Gastroesophageal sphincter (tissue), 4 donors: ENCODE data around the gene TELO2. TPM values are rescaled to one million over a fixed set of nuclear protein-coding genes. Genes with fewer than 3 reads are reported as not detected.

Experiments used
- ATAC-seq: fragments of 150-250 bp; one replicate; pipeline ENCODE4 v1.9.1; 2016; ENCODE audit warnings: mild to moderate bottlenecking, moderate library complexity
- H3K27ac ChIP-seq, 4 donors: fragments of 200-600 bp; sonication (generic) in 3 of 4; 1 replicate in 3 of 4; 2 replicates in 1 of 4; pipeline ENCODE4 v1.5.1; 2016 to 2019
- H3K27me3 ChIP-seq: fragments of 200-600 bp; sonication (generic); one replicate; pipeline ENCODE4 v1.5.1; 2019
- H3K36me3 ChIP-seq, 2 donors: fragments of 200-600 bp; sonication (generic); one replicate each; pipeline ENCODE4 v1.5.1; 2019; ENCODE audit warnings: control low read depth in 1 of 2
- H3K4me1 ChIP-seq, 3 donors: fragments of 200-600 bp; sonication (generic); 1 replicate in 2 of 3; 2 replicates in 1 of 3; pipeline ENCODE4 v1.5.1; 2016 to 2019; ENCODE audit warnings: control low read depth in 2 of 3
- H3K4me3 ChIP-seq, 2 donors: fragments of 200-600 bp; sonication (generic); one replicate each; pipeline ENCODE4 v1.5.1; 2019; ENCODE audit warnings: mild to moderate bottlenecking in 1 of 2, moderate library complexity in 1 of 2
- H3K9me3 ChIP-seq, 3 donors: fragments of 200-600 bp; sonication (generic); one replicate each; pipeline ENCODE4 v1.5.1; 2017 to 2019; ENCODE audit warnings: control low read depth in 2 of 3
- EP300 ChIP-seq: sonication (generic); formaldehyde crosslinking; IDR thresholded peaks from one replicate; pipeline ENCODE4 v1.6.1; 2017; ENCODE audit warnings: antibody characterized with exemption, mild to moderate bottlenecking
- POLR2A ChIP-seq, 2 donors: fragments of 450-650 bp; IDR thresholded peaks; one replicate each; pipeline ENCODE4 v1.6.1; 2017; ENCODE audit warnings: antibody characterized with exemption in 2 of 2, mild to moderate bottlenecking in 2 of 2, moderate library complexity in 1 of 2
- POLR2AphosphoS5 ChIP-seq: sonication (generic); formaldehyde crosslinking; IDR thresholded peaks from one replicate; pipeline ENCODE4 v1.6.1; 2017; ENCODE audit warnings: antibody characterized with exemption
- WGBS, 2 donors: methylation state at CpG; one replicate each; pipeline ENCODE4 v1.1.5; 2018; ENCODE audit warnings: low coverage in 1 of 2; 5-methylcytosine and 5-hydroxymethylcytosine counted together
- total RNA-seq, 4 donors: library from RNA; depleted of rRNA; stranded (reverse); fragments of >200 nt; gene quantifications; one replicate each; pipeline ENCODE4 v1.1.0, GENCODE V29; 2016
- TF ChIP-seq, protein P1 (sequence below), 4 experiments: fragments of 200-600 bp in 2 of 4; fragments of 450-650 bp in 2 of 4; sonication (generic) in 1 of 4; IDR thresholded peaks; one replicate each; pipeline ENCODE4 v1.5.1; 2017 to 2019; ENCODE audit warnings: antibody characterized with exemption in 4 of 4, mild to moderate bottlenecking in 2 of 4, moderate library complexity in 2 of 4

The TELO2 gene
- total RNA-seq, 4 donors from 2014 or later, result 10.9 to 33.9 (median 20.8) TPM

DNA sequence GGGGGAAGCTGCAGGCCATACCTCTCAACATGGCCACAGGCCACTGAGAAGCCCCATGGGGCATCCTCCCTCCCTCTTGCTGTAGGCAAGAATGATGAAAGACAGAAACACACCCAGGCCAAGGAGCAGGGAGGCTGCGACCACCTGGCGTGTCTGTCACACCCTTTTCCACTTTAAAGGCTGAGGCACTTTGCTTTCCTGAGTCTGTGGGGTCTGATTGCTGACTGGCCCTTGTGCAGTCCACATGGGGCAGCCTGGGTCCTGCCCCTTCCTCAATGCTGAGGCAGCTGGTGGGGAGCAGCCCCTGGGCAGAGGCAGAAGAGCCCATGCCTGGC is 49.0 kb downstream of the TELO2 start:
- H3K4me3 ChIP-seq, result no peak overlapping the region
- TF ChIP-seq, protein P1, sequence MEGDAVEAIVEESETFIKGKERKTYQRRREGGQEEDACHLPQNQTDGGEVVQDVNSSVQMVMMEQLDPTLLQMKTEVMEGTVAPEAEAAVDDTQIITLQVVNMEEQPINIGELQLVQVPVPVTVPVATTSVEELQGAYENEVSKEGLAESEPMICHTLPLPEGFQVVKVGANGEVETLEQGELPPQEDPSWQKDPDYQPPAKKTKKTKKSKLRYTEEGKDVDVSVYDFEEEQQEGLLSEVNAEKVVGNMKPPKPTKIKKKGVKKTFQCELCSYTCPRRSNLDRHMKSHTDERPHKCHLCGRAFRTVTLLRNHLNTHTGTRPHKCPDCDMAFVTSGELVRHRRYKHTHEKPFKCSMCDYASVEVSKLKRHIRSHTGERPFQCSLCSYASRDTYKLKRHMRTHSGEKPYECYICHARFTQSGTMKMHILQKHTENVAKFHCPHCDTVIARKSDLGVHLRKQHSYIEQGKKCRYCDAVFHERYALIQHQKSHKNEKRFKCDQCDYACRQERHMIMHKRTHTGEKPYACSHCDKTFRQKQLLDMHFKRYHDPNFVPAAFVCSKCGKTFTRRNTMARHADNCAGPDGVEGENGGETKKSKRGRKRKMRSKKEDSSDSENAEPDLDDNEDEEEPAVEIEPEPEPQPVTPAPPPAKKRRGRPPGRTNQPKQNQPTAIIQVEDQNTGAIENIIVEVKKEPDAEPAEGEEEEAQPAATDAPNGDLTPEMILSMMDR (IDR thresholded peaks at IDR 0.05), result no peak
- TF ChIP-seq EP300 (no peak), POLR2A (IDR thresholded peaks at IDR 0.05) (no peak), POLR2AphosphoS5 (no peak)
- H3K9me3 ChIP-seq, result no peaks in the 10 kb centered on the region
- H3K36me3 ChIP-seq, result peaks cover 0 to 74% of the 10 kb centered on the region in 2 donors
- no peak for ATAC-seq
- no peaks in the 10 kb centered on the region for H3K27me3 ChIP-seq
- WGBS, 2 donors, result 73% methylated on average over 2 of the region's 2 CpGs; no CpG with 5 or more reads in 1 of the 2 donors
- peak overlapping the region in 3 of 4 donors; percentile 51 to 90 (median 88) for H3K27ac ChIP-seq
- H3K4me1 ChIP-seq, result peaks cover 0 to 100% (median 32%) of the 10 kb centered on the region in 3 donors

DNA sequence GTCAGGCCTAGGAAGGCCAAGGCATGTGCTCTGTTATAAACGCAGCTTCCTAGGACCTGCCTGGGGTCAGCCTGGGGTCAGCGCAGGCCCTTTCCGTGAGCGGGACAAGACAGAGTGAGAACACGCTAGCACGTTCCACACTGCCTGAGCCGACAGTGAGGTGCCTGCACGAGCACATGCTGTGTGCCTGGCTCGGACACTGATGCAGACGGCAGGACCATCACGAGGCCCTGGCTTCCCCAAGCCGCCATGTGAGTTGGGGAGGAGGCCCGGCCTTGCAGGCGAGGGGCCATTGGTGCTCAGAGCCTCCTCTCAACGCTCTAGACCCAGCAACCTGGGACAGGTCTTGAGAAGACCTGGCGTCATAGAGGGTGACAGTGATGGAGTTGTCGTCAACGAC is 49.4 kb downstream of the TELO2 start:
- H3K4me3 ChIP-seq, result no peak overlapping the region
- 80% methylated on average over 2 of the region's 18 CpGs; no CpG with 5 or more reads in 1 of the 2 donors for WGBS, 2 donors
- H3K36me3 ChIP-seq, result peaks cover 0 to 72% of the 10 kb centered on the region in 2 donors
- H3K27me3 ChIP-seq, result no peaks in the 10 kb centered on the region
- no peak for ATAC-seq
- TF ChIP-seq, protein P1 (IDR thresholded peaks at IDR 0.05), result no peak
- TF ChIP-seq EP300, result no peak
- no peak for TF ChIP-seq POLR2A (IDR thresholded peaks at IDR 0.05)
- no peak for TF ChIP-seq POLR2AphosphoS5
- H3K9me3 ChIP-seq, result no peaks in the 10 kb centered on the region
- peaks cover 0 to 100% (median 32%) of the 10 kb centered on the region in 3 donors for H3K4me1 ChIP-seq
- H3K27ac ChIP-seq, result peak overlapping the region in 3 of 4 donors; percentile 51 to 90 (median 88)

DNA sequence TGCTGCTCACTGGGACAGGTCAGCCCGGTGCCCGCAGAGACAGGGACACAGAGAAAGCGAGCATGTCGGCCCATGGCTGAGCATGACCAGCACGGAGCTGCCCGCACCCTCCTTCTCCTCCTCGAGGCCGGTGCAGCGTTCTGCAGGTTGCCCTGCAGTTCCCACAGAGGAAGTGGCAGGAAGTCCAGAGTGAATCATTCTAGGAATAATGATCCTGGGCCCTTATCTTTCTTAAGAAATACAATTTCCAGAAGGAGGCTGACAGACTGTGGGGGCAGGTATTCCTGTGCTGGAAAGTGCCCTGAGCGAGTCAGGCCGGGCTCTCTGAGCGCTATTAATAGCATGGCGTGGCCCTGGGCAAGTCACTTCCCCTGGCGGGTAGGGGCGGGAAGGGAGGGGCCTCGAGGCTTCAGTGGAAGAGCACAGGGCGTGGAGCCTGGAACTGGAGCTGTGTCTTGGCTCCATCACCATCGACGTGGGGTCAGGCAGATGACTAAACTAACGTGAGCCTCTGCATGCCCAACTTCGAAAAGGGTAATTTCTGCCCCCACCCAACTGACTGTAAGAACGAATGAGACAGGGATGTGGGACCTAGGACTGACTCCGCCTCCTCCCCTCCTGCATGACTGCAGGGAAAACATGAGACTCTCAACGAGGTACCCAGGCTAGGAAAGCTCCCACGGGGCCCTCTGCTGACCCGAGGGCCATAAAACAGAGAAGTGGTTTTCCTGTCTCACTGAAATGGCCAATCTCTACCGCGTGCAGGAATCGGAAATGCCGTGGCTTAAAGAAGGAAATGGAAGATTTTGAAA is 50.1 kb downstream of the TELO2 start:
- 36 to 46% methylated on average over 5 to 13 of the region's 30 CpGs for WGBS, 2 donors
- Histone ChIP-seq H3K4me3 (no peak overlapping the region), H3K27ac (peak overlapping the region in 3 of 4 donors; percentile 51 to 90 (median 88)), H3K4me1 (peaks cover 0 to 100% (median 35%) of the 10 kb centered on the region in 3 donors), H3K9me3 (no peaks in the 10 kb centered on the region), H3K27me3 (no peaks in the 10 kb centered on the region), H3K36me3 (peaks cover 0 to 72% of the 10 kb centered on the region in 2 donors)
- peak; percentile 60 for ATAC-seq
- TF ChIP-seq EP300 (no peak), POLR2AphosphoS5 (peak; percentile 16), POLR2A (IDR thresholded peaks at IDR 0.05) (no peak)
- TF ChIP-seq, protein P1 (IDR thresholded peaks at IDR 0.05), result peak in 1 of 4 experiments; percentile 13

DNA sequence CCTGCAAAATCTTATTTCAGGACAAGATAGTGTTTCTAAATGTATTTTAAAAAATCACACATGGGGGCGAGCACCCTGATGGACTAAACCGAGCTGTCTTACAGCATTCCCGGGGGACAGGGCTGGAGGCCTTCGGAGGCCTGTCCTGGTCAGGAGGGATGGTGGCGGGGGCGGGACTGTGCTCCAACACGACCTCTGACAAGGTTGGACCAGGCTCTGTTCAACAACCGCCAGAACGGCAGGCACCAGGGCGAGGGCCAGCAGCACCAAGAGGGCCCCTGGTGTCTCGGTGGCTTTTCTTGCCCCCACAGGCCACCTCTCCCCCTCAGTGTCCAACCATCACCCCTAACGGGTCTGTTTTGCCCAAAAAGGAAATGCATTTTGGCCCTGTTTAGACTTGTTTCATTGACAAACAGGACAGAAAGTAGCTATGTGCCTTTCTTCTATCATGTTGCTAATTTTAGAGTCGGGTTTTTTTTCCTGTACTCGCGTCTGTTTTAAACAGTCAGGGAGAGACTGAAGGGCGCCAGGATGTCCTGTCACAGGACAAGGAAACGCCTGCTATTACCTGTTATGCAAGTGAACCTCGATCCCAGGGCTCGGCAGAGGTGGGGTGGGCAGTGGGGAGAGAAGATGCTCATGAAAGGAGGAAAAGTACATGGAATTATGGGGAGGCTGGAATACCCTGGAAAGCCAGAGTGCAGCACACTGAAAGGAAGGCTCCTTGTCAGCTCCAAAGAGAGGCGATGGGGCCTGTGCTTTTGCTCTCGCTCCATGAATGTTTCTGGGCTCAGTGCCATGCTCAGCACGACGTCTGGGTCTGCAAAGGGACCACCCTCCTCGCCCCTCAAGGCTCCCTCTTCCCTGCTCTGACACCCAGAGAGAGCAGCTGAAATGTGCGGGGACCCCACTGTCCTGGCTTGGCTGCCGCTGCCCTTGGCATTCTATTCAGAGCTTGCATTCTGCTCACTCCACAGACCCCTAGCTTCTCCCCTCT is 52.2 kb downstream of the TELO2 start:
- 18 to 34% methylated on average over 12 of the region's 26 CpGs for WGBS, 2 donors
- Histone ChIP-seq H3K27me3 (no peaks in the 10 kb centered on the region), H3K27ac (peak overlapping the region; percentile 77 to 92 (median 89)), H3K4me1 (peaks cover 1 to 100% (median 49%) of the 10 kb centered on the region in 3 donors), H3K36me3 (peaks cover 0 to 69% of the 10 kb centered on the region in 2 donors), H3K9me3 (no peaks in the 10 kb centered on the region), H3K4me3 (peak overlapping the region in 1 of 2 donors; percentile 30)
- no peak for TF ChIP-seq POLR2AphosphoS5
- TF ChIP-seq, protein P1 (IDR thresholded peaks at IDR 0.05), result no peak
- TF ChIP-seq POLR2A (IDR thresholded peaks at IDR 0.05), result no peak
- no peak for TF ChIP-seq EP300
- ATAC-seq, result peak; percentile 69
